ENCODE results near the gene GAPT.

DNA sequence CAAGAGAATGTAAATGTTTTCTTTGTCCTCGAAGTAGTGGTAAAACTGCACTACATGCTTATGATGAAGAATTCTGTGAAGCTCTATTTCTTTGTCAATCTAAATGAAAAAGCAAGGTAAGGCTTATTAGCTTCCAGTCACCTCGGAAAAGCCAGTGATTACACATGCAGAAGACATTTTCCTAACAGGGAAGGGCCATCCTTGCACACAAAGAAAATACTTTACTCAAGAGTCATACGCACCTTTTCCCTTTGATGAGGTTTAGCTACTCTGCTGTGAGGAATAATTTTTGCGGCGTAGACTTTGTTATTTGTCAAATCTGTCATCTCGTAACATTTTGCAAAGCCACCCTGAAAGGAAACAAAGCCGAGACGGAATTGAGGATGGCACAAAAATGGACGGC is 32.5 kb upstream of the GAPT start:
- TF ChIP-seq, protein P1, sequence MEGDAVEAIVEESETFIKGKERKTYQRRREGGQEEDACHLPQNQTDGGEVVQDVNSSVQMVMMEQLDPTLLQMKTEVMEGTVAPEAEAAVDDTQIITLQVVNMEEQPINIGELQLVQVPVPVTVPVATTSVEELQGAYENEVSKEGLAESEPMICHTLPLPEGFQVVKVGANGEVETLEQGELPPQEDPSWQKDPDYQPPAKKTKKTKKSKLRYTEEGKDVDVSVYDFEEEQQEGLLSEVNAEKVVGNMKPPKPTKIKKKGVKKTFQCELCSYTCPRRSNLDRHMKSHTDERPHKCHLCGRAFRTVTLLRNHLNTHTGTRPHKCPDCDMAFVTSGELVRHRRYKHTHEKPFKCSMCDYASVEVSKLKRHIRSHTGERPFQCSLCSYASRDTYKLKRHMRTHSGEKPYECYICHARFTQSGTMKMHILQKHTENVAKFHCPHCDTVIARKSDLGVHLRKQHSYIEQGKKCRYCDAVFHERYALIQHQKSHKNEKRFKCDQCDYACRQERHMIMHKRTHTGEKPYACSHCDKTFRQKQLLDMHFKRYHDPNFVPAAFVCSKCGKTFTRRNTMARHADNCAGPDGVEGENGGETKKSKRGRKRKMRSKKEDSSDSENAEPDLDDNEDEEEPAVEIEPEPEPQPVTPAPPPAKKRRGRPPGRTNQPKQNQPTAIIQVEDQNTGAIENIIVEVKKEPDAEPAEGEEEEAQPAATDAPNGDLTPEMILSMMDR (IDR thresholded peaks at IDR 0.05): no peak
- no peak for TF ChIP-seq EP300 (IDR thresholded peaks at IDR 0.05)

Data from tibial nerve (tissue), 4 donors.